MM.1S (cell line): ENCODE measurements around the gene MAP4.

Experiments
- EZH2 ChIP-seq: fragments of 300-600 bp; sonication (generic); optimal IDR thresholded peaks from 2 replicates; pipeline ENCODE3; 2017; ENCODE audit warnings: low read depth, mild to moderate bottlenecking, antibody characterized with exemption, low read length, mixed read lengths
- EZH2phosphoT487 ChIP-seq: fragments of 300-600 bp; sonication (generic); IDR thresholded peaks from 2 replicates; pipeline ENCODE4 v1.6.1; 2018; ENCODE audit warnings: antibody characterized with exemption, low read length
- TF ChIP-seq, protein P1 (sequence below): fragments of 300-600 bp; sonication (generic); IDR thresholded peaks from 2 replicates; pipeline ENCODE4 v1.5.1; 2016; ENCODE audit warnings: antibody characterized with exemption, low read length, mixed read lengths

DNA sequence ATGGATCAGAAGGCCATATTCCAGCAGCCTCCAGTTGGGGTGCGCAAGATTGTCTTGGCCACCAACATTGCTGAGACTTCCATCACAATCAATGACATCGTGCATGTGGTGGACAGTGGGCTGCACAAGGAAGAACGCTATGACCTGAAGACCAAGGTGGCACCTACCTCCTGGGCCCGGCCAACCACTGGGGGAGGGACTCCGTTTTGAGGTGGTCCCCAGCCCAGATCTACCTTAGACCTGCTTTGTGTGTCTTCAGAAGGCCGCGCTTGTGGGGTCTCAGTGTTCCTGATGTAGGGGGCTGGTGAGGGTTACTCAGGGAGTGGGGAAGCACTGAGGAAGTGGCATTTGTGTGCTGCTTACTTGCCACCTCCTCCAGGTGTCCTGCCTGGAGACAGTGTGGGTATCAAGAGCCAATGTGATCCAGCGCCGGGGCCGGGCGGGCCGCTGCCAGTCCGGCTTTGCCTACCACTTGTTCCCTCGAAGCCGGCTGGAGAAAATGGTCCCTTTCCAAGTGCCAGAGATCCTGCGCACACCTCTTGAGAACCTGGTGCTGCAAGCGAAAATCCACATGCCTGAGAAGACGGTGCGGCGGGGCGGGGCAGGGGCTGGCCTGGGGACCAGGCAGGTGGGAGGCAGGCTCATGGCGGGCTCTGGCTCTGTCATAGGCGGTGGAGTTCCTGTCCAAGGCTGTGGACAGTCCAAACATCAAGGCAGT lies 168.3 kb downstream of the MAP4 start:
- TF ChIP-seq, protein P1, sequence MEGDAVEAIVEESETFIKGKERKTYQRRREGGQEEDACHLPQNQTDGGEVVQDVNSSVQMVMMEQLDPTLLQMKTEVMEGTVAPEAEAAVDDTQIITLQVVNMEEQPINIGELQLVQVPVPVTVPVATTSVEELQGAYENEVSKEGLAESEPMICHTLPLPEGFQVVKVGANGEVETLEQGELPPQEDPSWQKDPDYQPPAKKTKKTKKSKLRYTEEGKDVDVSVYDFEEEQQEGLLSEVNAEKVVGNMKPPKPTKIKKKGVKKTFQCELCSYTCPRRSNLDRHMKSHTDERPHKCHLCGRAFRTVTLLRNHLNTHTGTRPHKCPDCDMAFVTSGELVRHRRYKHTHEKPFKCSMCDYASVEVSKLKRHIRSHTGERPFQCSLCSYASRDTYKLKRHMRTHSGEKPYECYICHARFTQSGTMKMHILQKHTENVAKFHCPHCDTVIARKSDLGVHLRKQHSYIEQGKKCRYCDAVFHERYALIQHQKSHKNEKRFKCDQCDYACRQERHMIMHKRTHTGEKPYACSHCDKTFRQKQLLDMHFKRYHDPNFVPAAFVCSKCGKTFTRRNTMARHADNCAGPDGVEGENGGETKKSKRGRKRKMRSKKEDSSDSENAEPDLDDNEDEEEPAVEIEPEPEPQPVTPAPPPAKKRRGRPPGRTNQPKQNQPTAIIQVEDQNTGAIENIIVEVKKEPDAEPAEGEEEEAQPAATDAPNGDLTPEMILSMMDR, result no peak
- TF ChIP-seq EZH2 (no peak), EZH2phosphoT487 (no peak)
